Endothelial cell of umbilical vein (primary cell): ENCODE measurements around the gene MYEOV. TPM values are rescaled to one million over a fixed set of nuclear protein-coding genes. Genes with fewer than 3 reads are reported as not detected.

Experiments used
- BruUV-seq: library from RNA; stranded (reverse); fragments of 400-500 nt; replicated peaks from 2 replicates; lab custom pipeline; 2021; lab: Mats Ljungman, UMichigan
- CTCF ChIA-PET: fragments of 300-600, 350-600 bp; sonication (Branson Sonifier 250); formaldehyde crosslinking; loops from one replicate; lab custom pipeline; 2021; ENCODE audit warnings: antibody characterized with exemption, inconsistent platforms; lab: Charles Lee
- POLR2A ChIA-PET: fragments of 300-600, 350-600 bp; sonication (Branson Sonifier 250); formaldehyde crosslinking; loops from one replicate; lab custom pipeline; 2021; ENCODE audit warnings: antibody characterized with exemption, inconsistent platforms; lab: Charles Lee
- DNase-seq: peaks from one replicate; pipeline ENCODE4 v3.0.0-alpha.2; 2011; ENCODE audit warnings: low read depth, low spot score
- FAIRE-seq: peaks from 2 replicates; lab custom pipeline; 2011; peaks lifted over from hg19 to GRCh38; lab: Jason Lieb, UNC
- H2AFZ ChIP-seq: 2 replicates; pipeline ENCODE4 v1.6.0; 2012; ENCODE audit warnings: low read depth, low read length, control low read depth, inconsistent platforms
- H3K27ac ChIP-seq: 2 replicates; pipeline ENCODE4 v1.5.1; 2011; ENCODE audit warnings: low read depth, mild to moderate bottlenecking, control low read depth, low read length, moderate library complexity; ENCODE audit not compliant: insufficient read depth
- H3K27me3 ChIP-seq, 2 experiments: 2 replicates each; pipeline versions ENCODE4 v1.6.0 to v1.6.1; 2011; ENCODE audit warnings: low read length in 2 of 2, mixed read lengths in 1 of 2; ENCODE audit not compliant: control insufficient read depth in 2 of 2, insufficient read depth in 2 of 2
- H3K36me3 ChIP-seq, 2 experiments: 2 replicates in 1 of 2; 3 replicates in 1 of 2; pipeline ENCODE4 v1.5.1; 2011; ENCODE audit warnings: low read length in 2 of 2, mild to moderate bottlenecking in 1 of 2, moderate library complexity in 1 of 2; ENCODE audit not compliant: control insufficient read depth in 2 of 2, insufficient read depth in 2 of 2; ENCODE audit errors: extremely low read depth in 1 of 2
- H3K4me1 ChIP-seq: 3 replicates; pipeline ENCODE4 v1.5.1; 2011; ENCODE audit warnings: mild to moderate bottlenecking, low read length; ENCODE audit not compliant: control insufficient read depth, insufficient read depth; ENCODE audit errors: extremely low read depth
- H3K4me2 ChIP-seq: 2 replicates; pipeline ENCODE4 v1.6.1; 2011; ENCODE audit warnings: low read length, control low read depth, mixed read lengths; ENCODE audit not compliant: insufficient read depth
- H3K4me3 ChIP-seq, 3 experiments: fragments of 200-600 bp in 1 of 3; sonication (generic), shearing (Covaris generic) in 1 of 3; replicated peaks in 1 of 3; 2 replicates each; pipeline ENCODE4 v1.5.1; 2011 to 2016; ENCODE audit warnings: control low read depth in 3 of 3, low read length in 3 of 3, mild to moderate bottlenecking in 2 of 3, inconsistent platforms in 1 of 3, low read depth in 1 of 3, moderate library complexity in 1 of 3; ENCODE audit not compliant: insufficient read depth in 1 of 3
- H3K79me2 ChIP-seq: 2 replicates; pipeline ENCODE4 v1.6.0; 2012; ENCODE audit warnings: low read length, inconsistent platforms; ENCODE audit not compliant: control insufficient read depth, insufficient read depth
- H3K9ac ChIP-seq: replicated peaks from 2 replicates; pipeline ENCODE3; 2011; ENCODE audit warnings: low read length, control low read depth; ENCODE audit not compliant: insufficient read depth; ENCODE audit errors: extremely low read depth
- H3K9me1 ChIP-seq: replicated peaks from 3 replicates; pipeline ENCODE4 v1.6.0; 2011; ENCODE audit warnings: mild to moderate bottlenecking, low read length; ENCODE audit not compliant: control insufficient read depth, insufficient read depth; ENCODE audit errors: extremely low read depth
- H3K9me3 ChIP-seq: replicated peaks from 2 replicates; pipeline ENCODE4 v1.5.1; 2012; ENCODE audit warnings: low read length, inconsistent platforms; ENCODE audit not compliant: control insufficient read depth, insufficient read depth
- H4K20me1 ChIP-seq: replicated peaks from 2 replicates; pipeline ENCODE3; 2011; ENCODE audit warnings: mild to moderate bottlenecking, low read length; ENCODE audit not compliant: control insufficient read depth, insufficient read depth; ENCODE audit errors: extremely low read depth
- EZH2 ChIP-seq: IDR thresholded peaks from 2 replicates; pipeline ENCODE4 v1.6.1; 2012; ENCODE audit warnings: borderline replicate concordance, low read depth, mild to moderate bottlenecking, moderate library complexity, low read length, inconsistent platforms; ENCODE audit not compliant: severe bottlenecking
- FOS ChIP-seq: IDR thresholded peaks from 2 replicates; pipeline ENCODE4 v1.6.1; 2011; ENCODE audit warnings: mild to moderate bottlenecking, low read length, moderate library complexity, borderline replicate concordance; ENCODE audit not compliant: insufficient read depth
- GATA2 ChIP-seq: IDR thresholded peaks from 2 replicates; pipeline ENCODE4 v1.7.0; 2011; ENCODE audit warnings: low read depth, mild to moderate bottlenecking, moderate library complexity, mixed read lengths, low read length; ENCODE audit not compliant: insufficient read length, insufficient read depth
- MYC ChIP-seq: IDR thresholded peaks from one replicate; pipeline ENCODE4 v1.6.1; 2011; ENCODE audit warnings: mild to moderate bottlenecking, low read depth, low read length
- POLR2AphosphoS5 ChIP-seq: IDR thresholded peaks from 2 replicates; pipeline ENCODE4 v1.6.1; 2012; ENCODE audit warnings: low read depth, mild to moderate bottlenecking, control low read depth, low read length, moderate library complexity; ENCODE audit not compliant: insufficient read depth
- dilution Hi-C: fragments of 300-500 bp; cut with MboI; formaldehyde crosslinking; loops from one replicate; pipeline ENCODE4 v1.15.0; 2019; ENCODE audit warnings: low sequenced_read_pairs; ENCODE audit not compliant: extremely low pct_ligation_motif_present
- intact Hi-C: fragments of 100-400 bp; cut with micrococcal nuclease; formaldehyde crosslinking; loops from one replicate; pipeline ENCODE4 v1.10.0; 2022
- polyA plus RNA-seq, 4 experiments: library from polyadenylated mRNA; depleted of rRNA in 3 of 4; stranded (reverse) in 3 of 4; unstranded in 1 of 4; fragments of >200 nt; gene quantifications; 2 replicates each; pipeline versions ENCODE4 v1.2.1 to v1.2.3, GENCODE V29; 2011 to 2012; ENCODE audit warnings: missing spikeins in 1 of 4
- total RNA-seq: library from RNA; stranded (reverse); gene quantifications from 2 replicates; pipeline ENCODE4 v1.2.3, GENCODE V29; 2021
- TF ChIP-seq, protein P1 (sequence below), 2 donors: IDR thresholded peaks; 1 replicate in 1 of 2; 2 replicates in 1 of 2; pipeline ENCODE4 v1.5.1; 2011; ENCODE audit warnings: low read length in 2 of 2, mild to moderate bottlenecking in 2 of 2, moderate library complexity in 2 of 2, control low read depth in 1 of 2, inconsistent platforms in 1 of 2, low read depth in 1 of 2; ENCODE audit not compliant: insufficient read depth in 1 of 2; ENCODE audit errors: extremely low read depth in 1 of 2
- TF ChIP-seq, protein P2 (sequence below): IDR thresholded peaks from 2 replicates; pipeline ENCODE4 v1.6.1; 2011; ENCODE audit not compliant: insufficient read depth, insufficient read length

Gene MYEOV
- total and polyA plus RNA-seq, 2 donors (not counting 3 experiments of a cell fraction or from before 2014, with no cell fraction given), result 3.8 to 14.4 TPM

DNA sequence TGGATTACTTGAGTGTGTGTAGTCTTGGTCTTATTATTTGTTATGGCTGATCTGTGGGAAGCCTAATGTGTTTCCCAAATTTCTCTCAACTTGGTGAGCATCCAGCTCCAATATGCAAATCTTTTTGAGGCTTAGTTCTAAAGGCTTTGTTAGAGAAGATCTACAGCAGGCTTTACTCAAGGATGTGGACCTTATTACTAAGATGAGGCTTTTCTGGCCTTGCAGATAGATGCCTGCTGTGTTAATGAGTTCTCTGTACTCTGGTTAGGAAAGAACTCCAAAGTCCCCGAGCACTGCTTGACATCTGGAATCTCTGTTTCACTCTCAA lies 24.1 kb downstream of the MYEOV start:
- no peak for TF ChIP-seq GATA2
- H3K9me1 ChIP-seq, result no peaks in the 10 kb centered on the region
- CTCF ChIA-PET, result interaction anchor here (1.3 kb wide), 2 partner anchors 16 to 31 kb away, joined by 3 read pairs; no protein-coding TSS in a partner anchor
- H3K4me1 ChIP-seq, result peaks cover 48% of the 10 kb centered on the region
- dilution Hi-C loops (no loop called here), intact Hi-C loops (no loop called here)
- H3K36me3 ChIP-seq, result no peaks in the 10 kb centered on the region
- H3K9ac ChIP-seq, result peak overlapping the region; percentile 22
- no peak for DNase-seq
- H3K9me3 ChIP-seq, result no peaks in the 10 kb centered on the region
- H3K27ac ChIP-seq, result peak overlapping the region; percentile 73
- no peaks in the 10 kb centered on the region for H4K20me1 ChIP-seq
- H3K27me3 ChIP-seq, result no peaks in the 10 kb centered on the region
- peak overlapping the region; percentile 63 for H3K4me2 ChIP-seq
- peaks cover 10% of the 10 kb centered on the region for H3K79me2 ChIP-seq
- TSS peak; percentile 26 for BruUV-seq
- POLR2A ChIA-PET, result no interaction called here
- FAIRE-seq, result no peak
- no peak overlapping the region for H2AFZ ChIP-seq
- H3K4me3 ChIP-seq, result no peak overlapping the region

DNA sequence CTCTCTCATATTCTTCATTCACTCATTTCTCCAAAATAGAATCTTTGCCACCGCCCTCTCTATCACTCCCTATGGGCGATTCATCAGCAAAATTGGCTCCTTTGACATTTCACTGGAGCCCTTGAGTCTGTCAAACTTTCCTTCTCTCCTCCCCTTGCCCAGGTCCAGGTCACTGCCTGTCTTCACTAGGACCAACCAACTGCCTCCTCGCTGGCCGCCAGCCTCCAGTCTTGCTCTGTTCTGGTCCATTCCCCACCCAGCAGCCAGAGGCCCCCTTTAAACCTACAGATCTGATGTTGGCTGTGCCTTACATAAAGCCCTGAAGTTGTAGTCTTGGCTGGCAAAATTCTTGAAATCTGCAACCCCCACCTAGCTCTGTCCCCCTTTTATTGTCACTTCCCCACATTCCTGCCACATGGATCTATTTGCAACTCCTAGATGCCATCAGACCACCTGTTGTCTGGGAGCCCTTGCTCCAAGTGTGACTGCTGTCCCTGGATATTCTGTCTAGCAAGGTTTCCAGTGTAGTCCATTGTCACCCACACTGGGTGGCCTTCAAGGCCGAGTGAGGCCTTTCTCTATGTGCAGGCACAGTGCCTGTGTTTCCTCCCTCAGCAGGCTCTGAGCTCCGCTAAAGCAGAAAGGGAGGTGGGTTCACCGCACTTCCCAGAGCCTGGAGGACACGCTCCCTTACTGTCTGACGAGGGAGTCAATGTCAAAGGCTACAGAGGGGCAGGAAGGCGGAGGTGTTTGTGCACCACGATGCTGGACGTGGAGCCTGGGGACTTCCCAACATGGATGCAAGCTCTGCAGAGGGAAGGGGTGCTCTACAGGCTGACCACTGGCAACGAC lies 25.5 kb downstream of the MYEOV start:
- Histone ChIP-seq H3K27ac (no peak overlapping the region), H3K9me1 (no peaks in the 10 kb centered on the region), H3K9ac (no peak overlapping the region), H3K4me2 (no peak overlapping the region), H3K79me2 (peaks cover 24% of the 10 kb centered on the region), H3K4me3 (no peak overlapping the region), H3K27me3 (no peaks in the 10 kb centered on the region), H3K36me3 (no peaks in the 10 kb centered on the region), H3K9me3 (no peaks in the 10 kb centered on the region), H4K20me1 (no peaks in the 10 kb centered on the region), H2AFZ (no peak overlapping the region), H3K4me1 (peaks cover 47% of the 10 kb centered on the region)
- CTCF ChIA-PET, result interaction anchor here (1.3 kb wide), 1 partner anchor 18 kb away, joined by 3 read pairs; no protein-coding TSS in a partner anchor
- POLR2A ChIA-PET, result no interaction called here
- FAIRE-seq (no peak), DNase-seq (no peak)
- TF ChIP-seq, protein P1, sequence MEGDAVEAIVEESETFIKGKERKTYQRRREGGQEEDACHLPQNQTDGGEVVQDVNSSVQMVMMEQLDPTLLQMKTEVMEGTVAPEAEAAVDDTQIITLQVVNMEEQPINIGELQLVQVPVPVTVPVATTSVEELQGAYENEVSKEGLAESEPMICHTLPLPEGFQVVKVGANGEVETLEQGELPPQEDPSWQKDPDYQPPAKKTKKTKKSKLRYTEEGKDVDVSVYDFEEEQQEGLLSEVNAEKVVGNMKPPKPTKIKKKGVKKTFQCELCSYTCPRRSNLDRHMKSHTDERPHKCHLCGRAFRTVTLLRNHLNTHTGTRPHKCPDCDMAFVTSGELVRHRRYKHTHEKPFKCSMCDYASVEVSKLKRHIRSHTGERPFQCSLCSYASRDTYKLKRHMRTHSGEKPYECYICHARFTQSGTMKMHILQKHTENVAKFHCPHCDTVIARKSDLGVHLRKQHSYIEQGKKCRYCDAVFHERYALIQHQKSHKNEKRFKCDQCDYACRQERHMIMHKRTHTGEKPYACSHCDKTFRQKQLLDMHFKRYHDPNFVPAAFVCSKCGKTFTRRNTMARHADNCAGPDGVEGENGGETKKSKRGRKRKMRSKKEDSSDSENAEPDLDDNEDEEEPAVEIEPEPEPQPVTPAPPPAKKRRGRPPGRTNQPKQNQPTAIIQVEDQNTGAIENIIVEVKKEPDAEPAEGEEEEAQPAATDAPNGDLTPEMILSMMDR (IDR thresholded peaks at IDR 0.05; ENCODE audit: extremely low read depth in 1 of 2, insufficient read depth in 1 of 2, low read depth in 1 of 2, low read length in 2 of 2), result no peak
- no peak for TF ChIP-seq FOS
- TF ChIP-seq EZH2, result no peak
- no peak for TF ChIP-seq POLR2AphosphoS5
- TF ChIP-seq, protein P2, sequence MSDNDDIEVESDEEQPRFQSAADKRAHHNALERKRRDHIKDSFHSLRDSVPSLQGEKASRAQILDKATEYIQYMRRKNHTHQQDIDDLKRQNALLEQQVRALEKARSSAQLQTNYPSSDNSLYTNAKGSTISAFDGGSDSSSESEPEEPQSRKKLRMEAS, result no peak
- no peak for TF ChIP-seq GATA2
- TF ChIP-seq MYC, result no peak
- dilution Hi-C loops, result no loop called here
- no TSS peak for BruUV-seq
- intact Hi-C loops, result no loop called here
